Right cardiac atrium (tissue), 5 donors: ENCODE measurements around the gene REC114. TPM values are rescaled to one million over a fixed set of nuclear protein-coding genes. Genes with fewer than 3 reads are reported as not detected.

Source experiments
- ATAC-seq, 2 donors: fragments of 200-7000 bp; cut with Tn5 transposase; one replicate each; pipeline versions ENCODE4 v1.8.0 to v1.9.1; 2020; ENCODE audit warnings: moderate library complexity in 2 of 2, mild to moderate bottlenecking in 1 of 2
- DNase-seq, 3 donors: peaks; one replicate each; pipeline ENCODE4 v3.0.0-alpha.2; 2020
- H3K27ac ChIP-seq: one replicate; pipeline ENCODE4 v1.5.1; 2013; ENCODE audit warnings: mild to moderate bottlenecking, low read length, control low read depth, moderate library complexity
- H3K27me3 ChIP-seq: one replicate; pipeline ENCODE4 v1.6.1; 2013; ENCODE audit not compliant: control insufficient read depth, insufficient read depth
- H3K4me1 ChIP-seq: one replicate; pipeline ENCODE4 v1.6.1; 2013; ENCODE audit warnings: low read length; ENCODE audit not compliant: control insufficient read depth, insufficient read depth
- H3K4me3 ChIP-seq: one replicate; pipeline ENCODE4 v1.5.1; 2013; ENCODE audit warnings: low read length, control low read depth
- H3K9me3 ChIP-seq: one replicate; pipeline ENCODE4 v1.6.1; 2013; ENCODE audit warnings: low read length; ENCODE audit not compliant: control insufficient read depth
- WGBS: extraction: QIAGEN DNeasy Blood & Tissue Kit; methylation state at CpG from one replicate; pipeline ENCODE4 v1.1.7; 2013; 5-methylcytosine and 5-hydroxymethylcytosine counted together
- intact Hi-C, 4 donors: fragments of 100-400 bp; cut with DNase I; formaldehyde crosslinking; loops; one replicate each; pipeline versions ENCODE4 v1.11.0 to v1.14.0; 2022 to 2023
- polyA plus RNA-seq: library from polyadenylated mRNA; stranded (reverse); fragments of 200-250 nt; gene quantifications from one replicate; pipeline ENCODE4 v1.2.3, GENCODE V29; 2013
- total RNA-seq, 4 donors: library from RNA; stranded (reverse); fragmentation: NEBNext Ultra II Directional; extraction: Animal tissue kit (Norgen Biotek cat#: 25700); gene quantifications; one replicate each; pipeline ENCODE4 v1.2.1, GENCODE V29; 2021
- donor health status: healthy with polysubstance abuse.
- donor health status: DM: no; HTN: yes; CAD: no.
- donor health status: DM: no; HTN: no; CAD: no.
- donor health status: DM: no; HTN: yes; CAD: no; lungs with severe emphysema.
- donor health status: DM: yes; HTN: yes; CAD: no.

Gene REC114
- total and polyA plus RNA-seq, 5 donors: 2.6 to 12.1 (median 5.1) TPM

GRCh38 chr15:73558529-73558928 lies 115.6 kb downstream of the REC114 start:
- intact Hi-C loops: loop anchor here in 2 of 4 donors (10.0 kb wide), 1 partner anchor 254 kb away; no protein-coding TSS in a partner anchor
- no peak for DNase-seq
- WGBS: 97% methylated on average over 1 of the region's 1 CpG
- no peak overlapping the region for H3K4me3 ChIP-seq
- no peaks in the 10 kb centered on the region for H3K9me3 ChIP-seq
- no peaks in the 10 kb centered on the region for H3K27me3 ChIP-seq
- no peaks in the 10 kb centered on the region for H3K4me1 ChIP-seq
- ATAC-seq: no peak
- H3K27ac ChIP-seq: no peak overlapping the region

GRCh38 chr15:73560501-73561117 lies 117.6 kb downstream of the REC114 start:
- no peak for ATAC-seq
- intact Hi-C loops: loop anchor here in 3 of 4 donors (5.0 to 10.0 kb wide), 3 partner anchors 72 to 144 kb away; partner anchors contain the start of gene NPTN (in 1 of the 3)

GRCh38 chr15:73564255-73564654 lies 121.3 kb downstream of the REC114 start:
- ATAC-seq: peak; percentile 30 to 50
- WGBS: 37% methylated on average over 6 of the region's 6 CpGs

More at GRCh38 chr15:73560501-73561117, 117.6 kb downstream of the REC114 start:
- no peaks in the 10 kb centered on the region for H3K27me3 ChIP-seq
- H3K9me3 ChIP-seq: no peaks in the 10 kb centered on the region
- H3K4me1 ChIP-seq: peaks cover 3% of the 10 kb centered on the region
- DNase-seq: no peak
- WGBS: 41% methylated on average over 2 of the region's 2 CpGs
- no peak overlapping the region for H3K4me3 ChIP-seq
- H3K27ac ChIP-seq: no peak overlapping the region

GRCh38 chr15:73567020-73567419 lies 124.1 kb downstream of the REC114 start:
- WGBS: 76% methylated on average over 1 of the region's 1 CpG
- Histone ChIP-seq H3K27me3 (no peaks in the 10 kb centered on the region), H3K4me1 (peaks cover 3% of the 10 kb centered on the region), H3K4me3 (no peak overlapping the region), H3K27ac (no peak overlapping the region), H3K9me3 (no peaks in the 10 kb centered on the region)
- intact Hi-C loops: loop anchor here in 3 of 4 donors (5.0 to 10.0 kb wide), 4 partner anchors 65 to 138 kb away; partner anchors contain the start of gene NPTN (in 2 of the 3)
- DNase-seq: no peak
- ATAC-seq: no peak

More at GRCh38 chr15:73564255-73564654, 121.3 kb downstream of the REC114 start:
- H3K4me3 ChIP-seq: no peak overlapping the region
- no peak overlapping the region for H3K27ac ChIP-seq
- H3K9me3 ChIP-seq: no peaks in the 10 kb centered on the region
- no peaks in the 10 kb centered on the region for H3K27me3 ChIP-seq
- no peak for DNase-seq
- H3K4me1 ChIP-seq: peaks cover 3% of the 10 kb centered on the region
- intact Hi-C loops: loop anchor here in 3 of 4 donors (5.0 to 10.0 kb wide), 3 partner anchors 68 to 141 kb away; partner anchors contain the start of gene NPTN (in 1 of the 3)

GRCh38 chr15:73568564-73569280 lies 125.8 kb downstream of the REC114 start:
- WGBS: 79% methylated on average over 7 of the region's 7 CpGs
- no peak overlapping the region for H3K4me3 ChIP-seq
- DNase-seq (no peak), ATAC-seq (no peak)
- peaks cover 3% of the 10 kb centered on the region for H3K4me1 ChIP-seq
- no peaks in the 10 kb centered on the region for H3K27me3 ChIP-seq
- intact Hi-C loops: loop anchor here in 3 of 4 donors (5.0 to 10.0 kb wide), 4 partner anchors 64 to 136 kb away; partner anchors contain the start of gene NPTN (in 2 of the 3)
- H3K9me3 ChIP-seq: no peaks in the 10 kb centered on the region
- H3K27ac ChIP-seq: no peak overlapping the region

GRCh38 chr15:73569361-73569760 lies 126.4 kb downstream of the REC114 start:
- WGBS: 85% methylated on average over 3 of the region's 3 CpGs
- peaks cover 3% of the 10 kb centered on the region for H3K4me1 ChIP-seq
- DNase-seq (no peak), ATAC-seq (no peak)
- no peak overlapping the region for H3K4me3 ChIP-seq
- no peaks in the 10 kb centered on the region for H3K27me3 ChIP-seq
- intact Hi-C loops: loop anchor here in 3 of 4 donors (5.0 to 10.0 kb wide), 4 partner anchors 63 to 135 kb away; partner anchors contain the start of gene NPTN (in 2 of the 3)
- H3K9me3 ChIP-seq: no peaks in the 10 kb centered on the region
- no peak overlapping the region for H3K27ac ChIP-seq

- WGBS: 77% methylated on average over 7 of the region's 7 CpGs
- Histone ChIP-seq H3K4me1 (no peaks in the 10 kb centered on the region), H3K27ac (no peak overlapping the region), H3K9me3 (no peaks in the 10 kb centered on the region), H3K4me3 (no peak overlapping the region), H3K27me3 (no peaks in the 10 kb centered on the region)
- DNase-seq (no peak), ATAC-seq (no peak)
- intact Hi-C loops: no loop called here
These were observed 127.5 kb downstream of the REC114 start for GRCh38 chr15:73570355-73571032.

- H3K4me3 ChIP-seq: no peak overlapping the region
- H3K27me3 ChIP-seq: no peaks in the 10 kb centered on the region
- no peak overlapping the region for H3K27ac ChIP-seq
- 79% methylated on average over 5 of the region's 5 CpGs for WGBS
- no peaks in the 10 kb centered on the region for H3K9me3 ChIP-seq
- no peak for DNase-seq
- intact Hi-C loops: no loop called here
- ATAC-seq: no peak
- H3K4me1 ChIP-seq: peaks cover 3% of the 10 kb centered on the region
These were observed 128.4 kb downstream of the REC114 start for GRCh38 chr15:73571346-73571745.

- no peaks in the 10 kb centered on the region for H3K9me3 ChIP-seq
- intact Hi-C loops: no loop called here
- H3K27me3 ChIP-seq: no peaks in the 10 kb centered on the region
- no peak overlapping the region for H3K4me3 ChIP-seq
- ATAC-seq (no peak), DNase-seq (no peak)
- H3K4me1 ChIP-seq: peaks cover 3% of the 10 kb centered on the region
- no peak overlapping the region for H3K27ac ChIP-seq
- 75% methylated on average over 5 of the region's 5 CpGs for WGBS
These were observed 129.3 kb downstream of the REC114 start for GRCh38 chr15:73572296-73572695.

GRCh38 chr15:73573037-73573436 lies 130.1 kb downstream of the REC114 start:
- no peak for ATAC-seq
- Histone ChIP-seq H3K4me1 (peaks cover 3% of the 10 kb centered on the region), H3K27ac (no peak overlapping the region), H3K4me3 (no peak overlapping the region), H3K27me3 (no peaks in the 10 kb centered on the region), H3K9me3 (no peaks in the 10 kb centered on the region)
- intact Hi-C loops: no loop called here
- WGBS: 64% methylated on average over 1 of the region's 1 CpG
- no peak for DNase-seq
